ENCODE measurements around the gene TMEM131L.
A peak's percentile ranks its signal among the peaks of the same experiment; 100 is the strongest.

The TMEM131L gene

GRCh38 chr4:153582954-153583702 lies 117.0 kb downstream of the TMEM131L start:
- no peak for DNase-seq

- DNase-seq = no peak
These were observed 118.9 kb downstream of the TMEM131L start for GRCh38 chr4:153585026-153585425.

GRCh38 chr4:153589703-153590595 lies 123.8 kb downstream of the TMEM131L start:
- DNase-seq = no peak

DNA sequence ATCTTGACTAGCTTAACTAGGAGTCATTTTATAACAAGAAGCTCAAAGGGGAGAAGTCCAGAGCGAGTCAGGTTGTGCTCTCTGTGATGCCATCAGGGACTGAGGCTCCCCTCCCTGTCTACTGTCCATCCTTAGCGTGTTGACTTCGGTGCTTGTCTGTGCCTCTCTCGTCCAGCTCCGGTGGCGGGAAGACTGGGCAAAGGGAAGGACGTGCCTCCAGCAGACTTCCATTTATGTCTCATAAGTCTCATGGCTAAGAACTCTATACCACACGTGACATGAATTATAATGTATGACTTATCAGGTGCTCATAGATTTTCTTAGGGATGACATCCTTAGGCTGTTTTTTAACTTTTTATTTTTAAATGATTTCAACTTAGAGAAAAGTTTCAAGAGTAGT lies 125.3 kb downstream of the TMEM131L start:
- no peak for DNase-seq

DNA sequence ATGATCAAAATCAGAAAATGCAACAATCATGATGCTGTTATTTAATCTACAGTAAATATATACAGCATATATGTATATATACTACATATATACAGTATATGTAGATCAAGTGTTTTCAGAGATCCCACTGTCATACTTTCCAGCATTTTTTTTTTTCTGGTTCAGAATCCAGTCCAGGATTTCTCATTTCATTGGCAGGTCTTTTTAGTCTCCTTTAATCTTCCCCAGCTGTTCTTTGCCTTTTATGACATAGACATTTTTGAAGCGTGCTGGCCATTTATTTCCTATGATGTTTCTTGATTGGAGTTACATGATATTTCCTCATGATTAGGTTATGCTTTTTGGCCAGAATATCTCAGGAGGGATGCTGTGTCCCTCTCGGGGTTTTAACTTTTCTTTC lies 125.9 kb downstream of the TMEM131L start:
- DNase-seq = no peak

GRCh38 chr4:153593161-153593560 lies 127.0 kb downstream of the TMEM131L start:
- no peak for DNase-seq

- peak in 3 of 4 experiments; percentile 13 to 58 (median 14) for DNase-seq
These were observed 128.1 kb downstream of the TMEM131L start for GRCh38 chr4:153594210-153594609.

- DNase-seq = no peak
These were observed 129.9 kb downstream of the TMEM131L start for GRCh38 chr4:153595894-153596601.

GRCh38 chr4:153602758-153603157 lies 136.6 kb downstream of the TMEM131L start:
- DNase-seq = no peak

DNA sequence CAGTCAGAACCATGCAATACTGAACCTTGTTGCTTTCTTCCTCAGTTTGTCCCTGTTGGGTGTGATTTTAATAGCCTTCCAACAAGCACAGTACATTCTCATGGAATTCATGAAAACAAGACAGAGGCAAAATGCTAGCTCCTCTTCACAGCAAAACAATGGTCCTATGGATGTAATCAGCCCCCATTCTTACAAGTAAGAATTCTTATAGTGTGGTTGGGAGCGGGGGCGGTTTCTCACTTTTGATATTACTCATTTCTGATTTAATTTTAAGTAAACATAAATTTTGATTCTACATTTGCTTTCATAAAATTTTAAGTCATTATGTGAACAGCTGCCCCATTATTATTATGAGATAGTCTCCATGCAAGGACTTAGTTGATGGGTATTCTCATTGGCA lies 137.1 kb downstream of the TMEM131L start:
- DNase-seq = no peak

- no peak for DNase-seq
These were observed 137.7 kb downstream of the TMEM131L start for GRCh38 chr4:153603835-153604234.

DNA sequence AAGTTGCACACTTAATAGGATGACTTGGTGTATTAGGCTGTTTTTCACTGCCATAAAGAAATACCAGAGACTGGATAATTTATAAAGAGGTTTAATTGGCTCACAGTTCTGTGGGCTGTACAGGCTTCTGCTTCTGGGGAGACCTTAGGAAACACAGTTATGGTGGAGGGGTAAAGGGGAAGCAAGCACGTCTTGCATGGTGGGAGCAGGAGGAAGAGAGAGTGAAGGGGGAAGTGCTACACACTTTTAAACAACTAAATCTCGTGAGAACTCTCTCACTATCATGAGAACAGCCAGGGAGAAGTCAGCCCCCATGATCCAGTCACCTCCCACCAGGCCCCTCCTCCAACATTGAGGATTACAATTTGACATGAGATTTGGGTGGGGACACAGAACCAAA lies 142.9 kb downstream of the TMEM131L start:
- peak; percentile 26 to 68 (median 47) for DNase-seq

DNA sequence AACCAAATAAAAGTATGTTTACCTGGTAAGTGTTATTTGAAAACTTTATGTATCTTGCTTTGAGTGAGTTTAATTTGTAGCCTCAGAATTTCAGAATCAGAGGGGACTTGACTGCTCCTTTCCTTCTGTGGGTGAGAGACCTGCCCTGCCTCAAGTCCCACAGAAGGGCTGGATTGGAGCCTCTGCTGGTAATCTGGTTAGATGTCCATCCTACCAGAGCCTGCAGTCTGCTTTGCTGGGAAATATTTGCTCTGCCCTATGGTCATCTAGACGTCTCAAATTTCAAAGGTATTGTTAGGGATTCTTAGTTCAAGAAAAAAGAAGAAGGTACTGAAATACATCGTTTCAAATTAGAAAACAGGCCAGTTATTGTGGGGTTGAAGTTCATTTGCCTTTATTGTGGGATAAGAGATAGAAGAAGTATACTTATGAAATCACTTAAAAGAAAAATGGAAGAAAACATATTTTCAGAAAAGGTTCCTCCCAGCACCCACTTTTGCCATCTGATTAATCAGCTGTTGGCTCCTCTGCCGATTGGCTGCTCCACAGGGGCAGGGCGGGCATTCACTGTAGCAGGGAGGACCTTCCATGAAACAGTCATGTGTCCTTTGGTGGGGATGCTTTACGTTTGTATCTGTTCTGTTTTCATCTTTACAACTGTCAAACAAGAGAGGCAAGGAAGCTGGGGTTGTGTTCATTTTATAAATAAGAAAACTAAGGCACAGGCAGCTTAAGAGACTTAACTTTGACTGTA lies 144.6 kb downstream of the TMEM131L start:
- DNase-seq = no peak

DNA sequence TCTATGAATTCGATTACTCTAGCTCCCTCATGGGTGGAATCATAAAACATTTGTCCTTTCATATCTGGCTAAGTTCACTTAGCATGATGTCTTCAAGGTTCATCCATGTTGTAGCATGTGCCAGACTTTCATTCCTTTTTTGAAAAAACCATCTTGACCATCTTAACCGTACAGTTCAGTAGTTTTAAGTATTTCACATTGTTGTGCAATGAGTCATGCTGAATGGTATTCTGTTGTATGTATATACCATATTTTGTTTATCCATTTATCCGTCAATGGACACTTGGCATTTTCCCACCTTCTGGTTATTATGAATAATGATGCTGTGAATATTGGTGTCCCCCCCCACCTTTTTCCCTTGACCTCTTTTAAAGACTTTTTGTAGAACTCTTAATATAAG lies 145.5 kb downstream of the TMEM131L start:
- DNase-seq = no peak

DNA sequence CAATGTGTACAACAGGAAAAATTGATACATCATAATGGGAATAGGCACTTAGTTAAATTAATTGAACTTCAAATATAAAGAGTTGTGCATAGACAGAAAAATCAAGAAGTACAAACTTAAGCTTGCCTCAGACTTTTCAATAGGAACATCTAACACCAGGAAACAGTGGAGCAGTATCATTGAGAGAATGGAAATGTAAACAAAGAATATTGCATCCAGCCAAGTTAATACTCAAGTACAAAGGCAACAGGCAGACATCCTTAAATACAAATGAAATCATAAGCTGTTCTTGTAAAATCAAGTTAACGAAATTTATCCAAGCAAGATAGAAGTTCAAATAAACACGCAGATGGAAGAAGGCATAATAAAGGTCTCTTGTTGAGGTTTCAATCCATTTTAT lies 146.7 kb downstream of the TMEM131L start:
- DNase-seq = no peak

DNA sequence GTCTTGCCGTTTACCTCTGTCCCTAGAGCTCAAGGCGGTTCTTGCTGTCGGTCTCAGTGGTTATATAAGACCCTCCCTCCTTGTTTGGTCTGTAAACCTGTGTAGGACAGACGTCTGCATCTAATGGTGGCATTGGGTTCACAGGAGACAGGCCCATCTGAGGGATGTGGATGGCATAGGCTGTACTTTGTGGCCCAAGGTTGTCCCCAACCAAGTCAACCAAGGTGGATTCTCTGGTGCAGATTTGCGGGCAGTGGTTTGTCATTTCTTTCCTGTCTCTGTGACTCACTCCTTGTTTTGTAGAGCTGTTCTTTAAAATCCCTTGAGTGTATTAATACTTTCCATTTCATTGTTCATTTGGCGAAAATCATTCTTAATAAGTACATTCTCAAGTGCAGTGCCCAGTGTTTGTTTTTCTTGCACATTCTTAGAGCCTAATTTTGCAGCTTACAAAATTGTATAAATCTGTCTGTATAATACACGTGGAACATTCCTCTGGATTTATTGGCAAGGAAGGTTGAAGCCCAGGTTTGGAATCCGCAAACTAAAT lies 149.9 kb downstream of the TMEM131L start:
- DNase-seq = no peak

GRCh38 chr4:153618833-153619232 lies 152.7 kb downstream of the TMEM131L start:
- no peak for DNase-seq

DNA sequence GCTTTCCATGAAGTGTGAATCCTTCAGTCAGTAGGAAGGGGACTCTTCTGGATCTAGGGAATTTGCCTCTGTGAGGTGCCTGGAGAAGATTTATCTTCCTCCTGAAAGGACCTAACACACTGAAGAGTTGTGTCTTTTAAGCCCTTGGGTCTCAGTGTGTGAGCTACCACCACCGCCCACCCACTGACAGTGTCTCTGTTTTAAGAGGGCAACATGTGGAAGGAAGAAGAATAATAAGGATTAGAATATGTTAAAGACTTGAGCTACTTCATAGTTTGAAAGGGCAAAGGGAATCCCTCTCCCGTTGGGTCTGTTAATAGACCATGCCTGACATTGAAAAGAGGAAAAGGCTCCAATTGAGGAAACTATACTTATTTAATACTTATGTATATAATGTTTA lies 153.7 kb downstream of the TMEM131L start:
- DNase-seq = peak in 1 of 4 experiments; percentile 6

DNA sequence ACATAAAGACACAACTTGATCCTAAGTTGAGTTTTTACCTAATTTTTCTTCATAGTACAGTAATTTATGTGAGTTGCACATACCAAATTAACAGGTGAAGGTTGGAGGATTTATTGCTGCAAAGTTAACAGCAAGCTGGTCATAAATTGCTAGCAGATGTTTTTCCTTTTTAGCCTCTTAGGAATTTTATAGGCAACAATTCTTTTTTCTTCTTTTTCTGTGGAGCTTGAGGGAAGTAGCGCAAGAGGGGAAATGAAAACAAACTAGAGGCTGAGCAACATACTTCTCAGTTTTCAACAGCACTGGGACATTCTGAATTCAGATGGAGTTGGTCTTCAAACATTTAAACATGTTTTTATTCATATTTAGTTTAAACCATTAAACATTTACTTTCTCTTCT lies 154.2 kb downstream of the TMEM131L start:
- peak in 3 of 4 experiments; percentile 24 to 49 (median 44) for DNase-seq

DNA sequence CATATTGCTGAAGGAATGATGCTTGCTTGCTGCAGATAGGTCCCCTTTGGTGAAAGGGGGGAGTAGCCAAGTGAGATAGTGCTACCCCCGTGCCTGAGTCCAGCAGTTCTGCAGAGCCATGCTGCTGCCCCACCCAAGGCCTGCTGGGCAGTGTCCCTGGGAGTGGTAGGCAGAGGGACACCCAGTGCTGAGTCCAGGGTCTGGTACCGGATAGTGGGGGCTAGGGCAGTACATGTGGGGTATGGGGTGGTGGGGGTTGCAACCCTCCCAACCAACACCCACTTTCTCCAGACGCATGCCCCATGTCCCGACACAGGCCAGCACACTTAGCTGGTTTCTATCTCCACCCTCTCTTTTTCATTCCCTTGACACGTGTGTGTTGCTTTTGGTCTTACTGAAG lies 155.9 kb downstream of the TMEM131L start:
- DNase-seq = no peak

GRCh38 chr4:153622778-153623240 lies 156.6 kb downstream of the TMEM131L start:
- peak; percentile 40 to 64 (median 60) for DNase-seq

- peak in 1 of 4 experiments; percentile 10 for DNase-seq
These were observed 157.3 kb downstream of the TMEM131L start for GRCh38 chr4:153623491-153623890.

Measured in suppressor macrophage (primary cell).